Gastroesophageal sphincter (tissue), 3 donors: ENCODE data around the gene RABL3.

ENCODE experiments used
- EP300 ChIP-seq: sonication (generic); formaldehyde crosslinking; IDR thresholded peaks from one replicate; pipeline ENCODE4 v1.6.1; 2017; ENCODE audit warnings: antibody characterized with exemption, mild to moderate bottlenecking
- TF ChIP-seq, protein P1 (sequence below), 4 experiments: fragments of 200-600 bp in 2 of 4; fragments of 450-650 bp in 2 of 4; sonication (generic) in 1 of 4; IDR thresholded peaks; one replicate each; pipeline ENCODE4 v1.5.1; 2017 to 2019; ENCODE audit warnings: antibody characterized with exemption in 4 of 4, mild to moderate bottlenecking in 2 of 4, moderate library complexity in 2 of 4

DNA sequence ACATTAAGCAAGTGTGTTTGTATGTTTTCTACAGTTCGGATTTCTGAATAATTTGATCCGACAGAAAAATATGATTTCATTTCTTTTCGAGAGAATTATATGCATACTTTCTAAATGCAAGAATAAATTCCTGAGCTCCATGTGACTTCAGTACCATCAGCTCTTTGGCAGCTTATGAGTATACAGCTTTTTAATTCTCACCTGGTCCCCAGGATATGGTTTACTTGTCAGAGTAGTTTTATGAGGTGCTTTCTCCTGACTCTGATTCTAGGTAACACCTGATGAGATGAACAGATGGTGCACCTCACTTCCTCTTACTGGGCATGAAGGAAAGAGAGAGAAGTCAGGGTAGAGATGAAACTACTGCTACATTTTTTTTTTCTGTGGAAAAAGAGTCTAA lies 63.3 kb downstream of the RABL3 start:
- TF ChIP-seq, protein P1, sequence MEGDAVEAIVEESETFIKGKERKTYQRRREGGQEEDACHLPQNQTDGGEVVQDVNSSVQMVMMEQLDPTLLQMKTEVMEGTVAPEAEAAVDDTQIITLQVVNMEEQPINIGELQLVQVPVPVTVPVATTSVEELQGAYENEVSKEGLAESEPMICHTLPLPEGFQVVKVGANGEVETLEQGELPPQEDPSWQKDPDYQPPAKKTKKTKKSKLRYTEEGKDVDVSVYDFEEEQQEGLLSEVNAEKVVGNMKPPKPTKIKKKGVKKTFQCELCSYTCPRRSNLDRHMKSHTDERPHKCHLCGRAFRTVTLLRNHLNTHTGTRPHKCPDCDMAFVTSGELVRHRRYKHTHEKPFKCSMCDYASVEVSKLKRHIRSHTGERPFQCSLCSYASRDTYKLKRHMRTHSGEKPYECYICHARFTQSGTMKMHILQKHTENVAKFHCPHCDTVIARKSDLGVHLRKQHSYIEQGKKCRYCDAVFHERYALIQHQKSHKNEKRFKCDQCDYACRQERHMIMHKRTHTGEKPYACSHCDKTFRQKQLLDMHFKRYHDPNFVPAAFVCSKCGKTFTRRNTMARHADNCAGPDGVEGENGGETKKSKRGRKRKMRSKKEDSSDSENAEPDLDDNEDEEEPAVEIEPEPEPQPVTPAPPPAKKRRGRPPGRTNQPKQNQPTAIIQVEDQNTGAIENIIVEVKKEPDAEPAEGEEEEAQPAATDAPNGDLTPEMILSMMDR (IDR thresholded peaks at IDR 0.05) = no peak
- no peak for TF ChIP-seq EP300
